ENCODE data around the gene KLK2. TPM values are rescaled to one million over a fixed set of nuclear protein-coding genes. Genes with fewer than 3 reads are reported as not detected.
A peak's percentile ranks its signal among the peaks of the same experiment; 100 is the strongest.

The KLK2 gene
- total RNA-seq, 1 experiment from 2014 or later, result not detected

- POLR2A ChIA-PET (ENCODE audit: unreplicated experiment), result no interaction called here
- H3K27ac ChIP-seq, result no peak overlapping the region
- no peak for DNase-seq
- H3K9me3 ChIP-seq (ENCODE audit: insufficient read depth, low read depth), result no peaks in the 10 kb centered on the region
- no peak overlapping the region for H3K4me3 ChIP-seq
- TF ChIP-seq CTCF (conservative IDR thresholded peaks at IDR 0.05) (no peak), EZH2 (IDR thresholded peaks at IDR 0.05; ENCODE audit: low read depth) (no peak)
- CTCF ChIA-PET, result interaction anchor here (0.5 kb wide), 1 partner anchor 13 kb away, joined by 6 read pairs; no protein-coding TSS in a partner anchor
- H3K9me2 ChIP-seq (ENCODE audit: insufficient read depth), result no peaks in the 10 kb centered on the region
- H3K36me3 ChIP-seq (ENCODE audit: low read depth), result no peaks in the 10 kb centered on the region
- peak overlapping the region; percentile 18; the same call in 1 of the 2 replicates for H3K4me2 ChIP-seq
- H3F3A ChIP-seq (ENCODE audit: insufficient read depth, low read depth), result 0 out of 2 replicates have a peak, but pooled peaks cover 5% of the 10 kb centered on the region
- BruUV-seq (replicated peaks), result no TSS peak
- no peaks in the 10 kb centered on the region for H3K4me1 ChIP-seq (replicated peaks; ENCODE audit: insufficient read depth)
- peaks cover 77% of the 10 kb centered on the region for H3K27me3 ChIP-seq (ENCODE audit: insufficient read depth, low read depth)
- intact Hi-C loops (cut with micrococcal nuclease; ENCODE audit: unreplicated experiment), result no loop called here
- H3K79me2 ChIP-seq (ENCODE audit: low read depth), result no peaks in the 10 kb centered on the region
- no peak overlapping the region for H2AFZ ChIP-seq
- H4K20me1 ChIP-seq (ENCODE audit: insufficient read depth), result no peaks in the 10 kb centered on the region
Measured at GRCh38 chr19:50912727-50913716, 39.8 kb downstream of the KLK2 start.

- Histone ChIP-seq H3K27ac (no peak overlapping the region), H3K4me1 (replicated peaks; ENCODE audit: insufficient read depth) (peaks cover under 1% of the 10 kb centered on the region; the same call in 1 of the 2 replicates), H3K4me2 (no peak overlapping the region), H3K36me3 (ENCODE audit: low read depth) (no peaks in the 10 kb centered on the region), H2AFZ (no peak overlapping the region), H3K4me3 (no peak overlapping the region), H3K79me2 (ENCODE audit: low read depth) (no peaks in the 10 kb centered on the region), H3K9me2 (ENCODE audit: insufficient read depth) (no peaks in the 10 kb centered on the region), H4K20me1 (ENCODE audit: insufficient read depth) (no peaks in the 10 kb centered on the region), H3K9me3 (ENCODE audit: insufficient read depth, low read depth) (no peaks in the 10 kb centered on the region), H3F3A (ENCODE audit: insufficient read depth, low read depth) (peaks cover 5% of the 10 kb centered on the region; the same call in 1 of the 2 replicates), H3K27me3 (ENCODE audit: insufficient read depth, low read depth) (peaks cover 61% of the 10 kb centered on the region)
- TF ChIP-seq EZH2 (IDR thresholded peaks at IDR 0.05; ENCODE audit: low read depth), result no peak
- no peak for TF ChIP-seq CTCF (conservative IDR thresholded peaks at IDR 0.05)
- CTCF ChIA-PET, result no interaction called here
- BruUV-seq (replicated peaks), result no TSS peak
- no peak for DNase-seq
- POLR2A ChIA-PET (ENCODE audit: unreplicated experiment), result no interaction called here
- intact Hi-C loops (cut with micrococcal nuclease; ENCODE audit: unreplicated experiment), result no loop called here
Measured at GRCh38 chr19:50916069-50916468, 42.8 kb downstream of the KLK2 start.

- no peaks in the 10 kb centered on the region for H4K20me1 ChIP-seq (ENCODE audit: insufficient read depth)
- H3K79me2 ChIP-seq (ENCODE audit: low read depth), result no peaks in the 10 kb centered on the region
- H3K9me3 ChIP-seq (ENCODE audit: insufficient read depth, low read depth), result no peaks in the 10 kb centered on the region
- TF ChIP-seq EZH2 (IDR thresholded peaks at IDR 0.05; ENCODE audit: low read depth), result no peak
- TF ChIP-seq CTCF (conservative IDR thresholded peaks at IDR 0.05), result no peak
- peak overlapping the region; percentile 76 for H3K4me2 ChIP-seq
- peak in 1 of 2 experiments; percentile 65 for DNase-seq
- no TSS peak for BruUV-seq (replicated peaks)
- no peaks in the 10 kb centered on the region for H3K9me2 ChIP-seq (ENCODE audit: insufficient read depth)
- H3K27me3 ChIP-seq (ENCODE audit: insufficient read depth, low read depth), result 0 out of 2 replicates have a peak, but pooled peaks cover 7% of the 10 kb centered on the region
- no peaks in the 10 kb centered on the region for H3K36me3 ChIP-seq (ENCODE audit: low read depth)
- ChIA-PET CTCF (interaction anchor here (1.0 to 1.2 kb wide), 2 partner anchors 9 to 81 kb away, joined by 3 to 4 read pairs; no protein-coding TSS in a partner anchor), POLR2A (ENCODE audit: unreplicated experiment) (interaction anchor here (0.6 kb wide), 2 partner anchors 30 to 486 kb away, joined by 4 read pairs; no protein-coding TSS in a partner anchor)
- peak overlapping the region; percentile 32 for H3K27ac ChIP-seq
- peaks cover 38% of the 10 kb centered on the region for H3F3A ChIP-seq (ENCODE audit: insufficient read depth, low read depth)
- H2AFZ ChIP-seq, result peak overlapping the region; percentile 66
- intact Hi-C loops (cut with micrococcal nuclease; ENCODE audit: unreplicated experiment), result loop anchor here (1.0 to 10.0 kb wide), 5 partner anchors 129 to 565 kb away; partner anchors contain the start of gene ACP4
- peaks cover 37% of the 10 kb centered on the region for H3K4me1 ChIP-seq (replicated peaks; ENCODE audit: insufficient read depth)
- peak overlapping the region; percentile 36; the same call in 1 of the 2 replicates for H3K4me3 ChIP-seq
Measured at GRCh38 chr19:50921426-50922316, 48.4 kb downstream of the KLK2 start.
